HCT116 (cell line): ENCODE data around the gene UGT2B15. TPM values are rescaled to one million over a fixed set of nuclear protein-coding genes. Genes with fewer than 3 reads are reported as not detected.

Experiments used
- ATAC-seq: fragments of 200-7000 bp; cut with Tn5 transposase; 2 replicates; pipeline ENCODE4 v1.9.1; 2020; ENCODE audit warnings: mild to moderate bottlenecking, moderate library complexity
- BruUV-seq: library from RNA; stranded (reverse); fragments of 400-500 nt; replicated peaks from 2 replicates; lab custom pipeline; 2021; lab: Mats Ljungman, UMichigan
- CTCF ChIA-PET: fragments of 300-600 bp; sonication (Branson Sonifier 250); formaldehyde crosslinking; loops from one replicate; lab custom pipeline; 2021; ENCODE audit warnings: antibody characterized with exemption; lab: Charles Lee
- POLR2A ChIA-PET: fragments of 300-600, 350-600 bp; sonication (Branson Sonifier 250); formaldehyde crosslinking; loops from one replicate; lab custom pipeline; 2021; ENCODE audit warnings: antibody characterized with exemption; lab: Charles Lee
- RAD21 ChIA-PET, 2 experiments: fragments of 300-600 bp; sonication (Branson Sonifier 250); formaldehyde crosslinking; loops; one replicate each; lab custom pipeline; 2023; ENCODE audit warnings: low total read pairs in 2 of 2; ENCODE audit not compliant: uncharacterized antibody in 2 of 2, unreplicated experiment in 2 of 2, low non-redundant PET in 1 of 2; lab: Charles Lee
- DNase-seq: peaks from one replicate; pipeline ENCODE4 v3.0.0-alpha.2; 2010; ENCODE audit warnings: low read depth, low spot score
- H2AFZ ChIP-seq: fragments of 200-600 bp; shearing (Covaris generic), sonication (generic); 2 replicates; pipeline ENCODE4 v1.6.1; 2017; ENCODE audit warnings: low read depth, mixed run types, mixed read lengths, antibody characterized with exemption, low read length; ENCODE audit not compliant: poor library complexity, severe bottlenecking
- H3K27ac ChIP-seq: 2 replicates; pipeline ENCODE4 v1.5.1; 2012; ENCODE audit warnings: low read depth, low read length
- H3K27me3 ChIP-seq: fragments of 200-600 bp; sonication (generic); 2 replicates; pipeline ENCODE4 v1.6.1; 2016; ENCODE audit warnings: mixed run types, low read length, mixed read lengths; ENCODE audit not compliant: insufficient read depth
- H3K36me3 ChIP-seq, 2 experiments: fragments of 200-500 bp in 1 of 2; fragments of 200-600 bp in 1 of 2; sonication (Bioruptor generic) in 1 of 2; sonication (generic) in 1 of 2; 2 replicates each; pipeline versions ENCODE4 v1.5.1 to v1.6.1; 2014 to 2016; ENCODE audit warnings: low read length in 2 of 2, inconsistent platforms in 1 of 2, mixed read lengths in 1 of 2, mixed run types in 1 of 2; ENCODE audit not compliant: insufficient read depth in 2 of 2, control insufficient read depth in 1 of 2
- H3K4me1 ChIP-seq, 2 experiments: fragments of 200-600 bp in 1 of 2; sonication (generic) in 1 of 2; 2 replicates each; pipeline versions ENCODE4 v1.5.1 to v1.6.1; 2012 to 2017; ENCODE audit warnings: low read length in 2 of 2, inconsistent platforms in 1 of 2, mild to moderate bottlenecking in 1 of 2, mixed read lengths in 1 of 2, mixed run types in 1 of 2, moderate library complexity in 1 of 2; ENCODE audit not compliant: insufficient read depth in 2 of 2, control insufficient read depth in 1 of 2
- H3K4me2 ChIP-seq: fragments of 200-600 bp; sonication (generic); 2 replicates; pipeline ENCODE4 v1.6.1; 2017; ENCODE audit warnings: mixed run types, low read length, mixed read lengths
- H3K4me3 ChIP-seq, 2 experiments: fragments of 200-600 bp in 1 of 2; sonication (generic) in 1 of 2; replicated peaks in 1 of 2; 2 replicates each; pipeline ENCODE4 v1.5.1; 2011 to 2016; ENCODE audit warnings: low read length in 2 of 2, control low read depth in 1 of 2, low read depth in 1 of 2, mild to moderate bottlenecking in 1 of 2, mixed read lengths in 1 of 2, mixed run types in 1 of 2
- H3K79me2 ChIP-seq: fragments of 200-600 bp; sonication (generic); 2 replicates; pipeline ENCODE4 v1.6.1; 2017; ENCODE audit warnings: mild to moderate bottlenecking, mixed run types, low read length, moderate library complexity, mixed read lengths; ENCODE audit not compliant: insufficient read depth
- H3K9ac ChIP-seq: fragments of 200-600 bp; sonication (generic); 2 replicates; pipeline ENCODE4 v1.6.1; 2016; ENCODE audit warnings: low read length, mixed read lengths
- H3K9me2 ChIP-seq: fragments of 200-600 bp; sonication (generic), shearing (Covaris generic); 2 replicates; pipeline ENCODE4 v1.6.1; 2017; ENCODE audit warnings: mixed run types, mild to moderate bottlenecking, moderate library complexity; ENCODE audit not compliant: insufficient read depth
- H3K9me3 ChIP-seq, 2 experiments: fragments of 200-500 bp in 1 of 2; fragments of 200-600 bp in 1 of 2; sonication (Bioruptor generic) in 1 of 2; sonication (generic) in 1 of 2; 2 replicates each; pipeline ENCODE4 v1.6.1; 2014 to 2017; ENCODE audit warnings: low read length in 2 of 2, mixed read lengths in 2 of 2, inconsistent platforms in 1 of 2, low read depth in 1 of 2, mild to moderate bottlenecking in 1 of 2, mixed run types in 1 of 2, moderate library complexity in 1 of 2; ENCODE audit not compliant: control insufficient read depth in 1 of 2, insufficient read depth in 1 of 2
- H4K20me1 ChIP-seq: fragments of 200-600 bp; sonication (generic), shearing (Covaris generic); 2 replicates; pipeline ENCODE4 v1.6.1; 2017; ENCODE audit warnings: mixed run types, mild to moderate bottlenecking, moderate library complexity; ENCODE audit not compliant: insufficient read depth
- CEBPB ChIP-seq: IDR thresholded peaks from 2 replicates; pipeline ENCODE4 v1.6.1; 2012; ENCODE audit warnings: low read depth
- EGR1 ChIP-seq: IDR thresholded peaks from 2 replicates; pipeline ENCODE4 v1.6.1; 2012; ENCODE audit warnings: low read depth
- ELF1 ChIP-seq: IDR thresholded peaks from 2 replicates; pipeline ENCODE4 v1.6.1; 2012; ENCODE audit warnings: low read depth, borderline replicate concordance
- EZH2phosphoT487 ChIP-seq: fragments of 200-600 bp; IDR thresholded peaks from 2 replicates; pipeline ENCODE4 v1.6.1; 2018; ENCODE audit warnings: antibody characterized with exemption, borderline replicate concordance
- FOSL1 ChIP-seq: IDR thresholded peaks from 2 replicates; pipeline ENCODE4 v1.6.1; 2012; ENCODE audit warnings: low read depth
- JUND ChIP-seq: IDR thresholded peaks from 2 replicates; pipeline ENCODE4 v1.6.1; 2012
- POLR2A ChIP-seq: IDR thresholded peaks from 2 replicates; pipeline ENCODE4 v1.7.0; 2011; ENCODE audit warnings: borderline replicate concordance; ENCODE audit not compliant: insufficient read depth, insufficient read length; ENCODE audit errors: extremely low read depth
- POLR2AphosphoS5 ChIP-seq: IDR thresholded peaks from 2 replicates; pipeline ENCODE4 v1.6.1; 2011; ENCODE audit warnings: mild to moderate bottlenecking, low read depth, low read length, moderate library complexity
- RAD21 ChIP-seq: IDR thresholded peaks from 2 replicates; pipeline ENCODE4 v1.6.1; 2012; ENCODE audit warnings: low read depth, mild to moderate bottlenecking
- SIN3A ChIP-seq: IDR thresholded peaks from 2 replicates; pipeline ENCODE4 v1.6.1; 2012; ENCODE audit warnings: low read depth
- SP1 ChIP-seq: IDR thresholded peaks from 2 replicates; pipeline ENCODE4 v1.6.1; 2012; ENCODE audit warnings: low read depth
- SRF ChIP-seq: IDR thresholded peaks from 2 replicates; pipeline ENCODE4 v1.6.1; 2012; ENCODE audit warnings: low read depth
- TCF7L2 ChIP-seq: IDR thresholded peaks from 2 replicates; pipeline ENCODE4 v1.7.0; 2011; ENCODE audit warnings: borderline replicate concordance, inconsistent platforms; ENCODE audit not compliant: insufficient read depth, insufficient read length; ENCODE audit errors: extremely low read depth
- YY1 ChIP-seq: IDR thresholded peaks from 2 replicates; pipeline ENCODE4 v1.6.1; 2011; ENCODE audit warnings: low read length, low read depth, moderate library complexity, mild to moderate bottlenecking; ENCODE audit not compliant: insufficient replicate concordance; ENCODE audit errors: extremely low read depth
- ZNF274 ChIP-seq: fragments of 200-500 bp; sonication (Bioruptor generic); IDR thresholded peaks from 2 replicates; pipeline ENCODE4 v1.6.1; 2014; ENCODE audit warnings: mild to moderate bottlenecking, low read depth, low read length, inconsistent platforms
- intact Hi-C: fragments of 100-400 bp; cut with micrococcal nuclease; formaldehyde crosslinking; loops from 2 replicates; pipeline ENCODE4 v1.10.0; 2022
- total RNA-seq: library from RNA; stranded (reverse); gene quantifications from one replicate; pipeline ENCODE4 v1.2.1, GENCODE V29; 2021; ENCODE audit not compliant: unreplicated experiment
- TF ChIP-seq, protein P1 (sequence below): IDR thresholded peaks from 2 replicates; pipeline ENCODE4 v1.6.1; 2011; ENCODE audit warnings: mild to moderate bottlenecking, low read length, moderate library complexity; ENCODE audit not compliant: insufficient replicate concordance; ENCODE audit errors: extremely low read depth

UGT2B15 gene
- total RNA-seq, 1 experiment from 2014 or later: 0.17 TPM

DNA sequence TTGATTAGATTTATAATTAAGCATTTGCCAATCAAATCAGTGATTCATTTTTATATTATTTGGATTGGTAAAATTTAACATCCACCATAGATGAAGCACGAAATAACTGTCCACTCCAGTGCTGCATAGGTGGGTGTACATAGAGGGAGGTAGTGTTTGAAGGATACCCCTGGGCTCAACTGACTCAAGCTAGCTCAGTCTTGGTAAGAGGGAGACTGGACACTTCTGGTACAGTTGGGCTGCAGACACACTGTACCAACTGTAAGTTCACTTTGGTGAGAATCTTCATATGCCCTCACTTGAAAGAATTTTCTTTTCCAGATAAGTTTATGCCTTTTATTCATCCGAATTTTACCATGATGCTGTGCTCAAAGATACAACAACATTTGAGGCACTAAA, 48.6 kb upstream of the UGT2B15 start (continued):
- no peak for TF ChIP-seq EGR1
- no peak for TF ChIP-seq CEBPB
- no peak for TF ChIP-seq POLR2AphosphoS5
- no peak for TF ChIP-seq SIN3A
- TF ChIP-seq RAD21: no peak

DNA sequence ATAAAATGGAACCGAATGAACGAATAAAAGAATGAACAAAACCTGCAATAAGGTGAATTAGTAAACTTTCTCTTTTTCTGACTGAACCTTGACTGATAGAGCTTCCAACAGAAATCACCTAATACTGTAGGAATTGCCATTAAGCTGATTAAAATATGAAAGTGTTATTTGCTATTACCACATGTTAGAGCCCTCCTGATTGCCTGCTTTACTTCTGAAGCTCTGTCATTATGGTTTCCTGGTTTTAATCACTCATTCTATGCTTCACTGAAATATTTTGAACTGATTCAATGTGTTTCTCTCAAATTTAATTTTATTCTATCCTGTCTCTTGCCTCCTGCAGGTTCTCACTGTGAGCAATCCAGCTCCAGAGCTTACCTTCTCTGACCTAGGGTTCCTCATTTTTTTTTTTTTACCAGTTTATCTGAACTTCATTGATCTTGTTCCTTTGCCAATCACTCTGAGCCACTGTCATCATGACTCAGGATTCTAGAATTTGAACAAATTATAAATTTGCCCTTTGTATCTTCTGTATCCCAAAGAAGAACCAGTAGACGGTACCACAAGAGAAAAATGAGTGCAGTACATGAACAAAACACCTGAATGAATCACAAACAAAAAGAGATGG, 48.1 kb upstream of the UGT2B15 start:
- POLR2A ChIA-PET: no interaction called here
- Histone ChIP-seq H3K27ac (no peak overlapping the region), H3K4me1 (no peaks in the 10 kb centered on the region), H3K27me3 (no peaks in the 10 kb centered on the region), H4K20me1 (no peaks in the 10 kb centered on the region), H2AFZ (no peak overlapping the region), H3K9me3 (no peaks in the 10 kb centered on the region), H3K79me2 (no peaks in the 10 kb centered on the region), H3K9me2 (no peaks in the 10 kb centered on the region), H3K4me3 (no peak overlapping the region), H3K36me3 (no peaks in the 10 kb centered on the region), H3K9ac (no peak overlapping the region), H3K4me2 (no peak overlapping the region)
- CTCF ChIA-PET: no interaction called here
- no peak for ATAC-seq
- no peak for DNase-seq
- TF ChIP-seq, protein P1, sequence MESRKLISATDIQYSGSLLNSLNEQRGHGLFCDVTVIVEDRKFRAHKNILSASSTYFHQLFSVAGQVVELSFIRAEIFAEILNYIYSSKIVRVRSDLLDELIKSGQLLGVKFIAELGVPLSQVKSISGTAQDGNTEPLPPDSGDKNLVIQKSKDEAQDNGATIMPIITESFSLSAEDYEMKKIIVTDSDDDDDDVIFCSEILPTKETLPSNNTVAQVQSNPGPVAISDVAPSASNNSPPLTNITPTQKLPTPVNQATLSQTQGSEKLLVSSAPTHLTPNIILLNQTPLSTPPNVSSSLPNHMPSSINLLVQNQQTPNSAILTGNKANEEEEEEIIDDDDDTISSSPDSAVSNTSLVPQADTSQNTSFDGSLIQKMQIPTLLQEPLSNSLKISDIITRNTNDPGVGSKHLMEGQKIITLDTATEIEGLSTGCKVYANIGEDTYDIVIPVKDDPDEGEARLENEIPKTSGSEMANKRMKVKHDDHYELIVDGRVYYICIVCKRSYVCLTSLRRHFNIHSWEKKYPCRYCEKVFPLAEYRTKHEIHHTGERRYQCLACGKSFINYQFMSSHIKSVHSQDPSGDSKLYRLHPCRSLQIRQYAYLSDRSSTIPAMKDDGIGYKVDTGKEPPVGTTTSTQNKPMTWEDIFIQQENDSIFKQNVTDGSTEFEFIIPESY: no peak
- TF ChIP-seq ZNF274: no peak
- TF ChIP-seq EGR1: no peak
- no peak for TF ChIP-seq EZH2phosphoT487
- TF ChIP-seq POLR2A: no peak
- TF ChIP-seq SP1: no peak
- TF ChIP-seq CEBPB: no peak
- no peak for TF ChIP-seq SRF
- no peak for TF ChIP-seq POLR2AphosphoS5
- no peak for TF ChIP-seq YY1
- TF ChIP-seq JUND: no peak
- no peak for TF ChIP-seq FOSL1
- no peak for TF ChIP-seq ELF1
- no peak for TF ChIP-seq TCF7L2
- RAD21 ChIA-PET: no interaction called here
- no TSS peak for BruUV-seq
- intact Hi-C loops: no loop called here
